H1 (cell line): Measurements from ENCODE around the gene ARHGEF39. TPM values are rescaled to one million over a fixed set of nuclear protein-coding genes. Genes with fewer than 3 reads are reported as not detected.

Experiments
- CTCF ChIA-PET: fragments of 300-600 bp; sonication (Branson Sonifier 250); formaldehyde crosslinking; loops from one replicate; lab custom pipeline; 2021; ENCODE audit not compliant: partially characterized antibody; lab: Charles Lee
- POLR2A ChIA-PET: fragments of 300-600 bp; sonication (Branson Sonifier 250); formaldehyde crosslinking; loops from one replicate; lab custom pipeline; 2021; ENCODE audit warnings: inconsistent platforms; ENCODE audit not compliant: partially characterized antibody; lab: Charles Lee
- DNase-seq, 2 experiments: peaks; one replicate each; pipeline versions ENCODE4 v3.0.0 to v3.0.0-alpha.2; 2010 to 2022; ENCODE audit warnings: low spot score in 2 of 2, low read depth in 1 of 2, mixed read lengths in 1 of 2
- FAIRE-seq: peaks from 2 replicates; lab custom pipeline; 2011; peaks lifted over from hg19 to GRCh38; lab: Jason Lieb, UNC
- H2AFZ ChIP-seq: 2 replicates; pipeline ENCODE4 v1.8.1; 2012; ENCODE audit warnings: low read length, inconsistent platforms
- H2AK5ac ChIP-seq: 2 replicates; pipeline ENCODE4 v1.6.1; 2013; ENCODE audit warnings: low read depth, low read length
- H2BK120ac ChIP-seq: replicated peaks from 2 replicates; pipeline ENCODE3; 2013; ENCODE audit warnings: low read depth, low read length, inconsistent platforms
- H2BK12ac ChIP-seq: 2 replicates; pipeline ENCODE4 v1.6.1; 2013; ENCODE audit warnings: low read depth, low read length
- H2BK15ac ChIP-seq: 2 replicates; pipeline ENCODE4 v1.6.1; 2013; ENCODE audit warnings: low read length
- H2BK20ac ChIP-seq: 2 replicates; pipeline ENCODE4 v1.6.1; 2013; ENCODE audit warnings: low read length
- H2BK5ac ChIP-seq: 2 replicates; pipeline ENCODE4 v1.6.1; 2013; ENCODE audit warnings: low read depth, low read length
- H3K14ac ChIP-seq: 2 replicates; pipeline ENCODE4 v1.6.1; 2013; ENCODE audit warnings: inconsistent platforms; ENCODE audit not compliant: insufficient read length
- H3K18ac ChIP-seq: 2 replicates; pipeline ENCODE4 v1.6.1; 2013; ENCODE audit warnings: low read length; ENCODE audit errors: extremely low read depth
- H3K23ac ChIP-seq: 2 replicates; pipeline ENCODE4 v1.6.1; 2013; ENCODE audit warnings: inconsistent platforms; ENCODE audit not compliant: insufficient read length
- H3K23me2 ChIP-seq: 2 replicates; pipeline ENCODE4 v1.6.1; 2013; ENCODE audit warnings: low read depth, low read length
- H3K27ac ChIP-seq: 2 replicates; pipeline ENCODE4 v1.6.1; 2011; ENCODE audit warnings: low read depth, low read length, inconsistent platforms
- H3K27me3 ChIP-seq, 4 experiments: replicated peaks in 1 of 4; 1 replicate in 1 of 4; 2 replicates in 3 of 4; pipeline versions ENCODE4 v1.6.1 to v1.8.1; 2011 to 2013; ENCODE audit warnings: low read length in 3 of 4, mild to moderate bottlenecking in 3 of 4, inconsistent platforms in 2 of 4, mixed read lengths in 2 of 4, moderate library complexity in 1 of 4; ENCODE audit not compliant: control insufficient read depth in 3 of 4, insufficient read depth in 3 of 4; ENCODE audit errors: extremely low read depth in 1 of 4
- H3K36me3 ChIP-seq, 4 experiments: 2 replicates each; pipeline versions ENCODE4 v1.6.1 to v1.8.1; 2011 to 2013; ENCODE audit warnings: mild to moderate bottlenecking in 4 of 4, low read length in 3 of 4, moderate library complexity in 2 of 4, control low read depth in 1 of 4, inconsistent platforms in 1 of 4; ENCODE audit not compliant: insufficient read depth in 4 of 4, control insufficient read depth in 2 of 4
- H3K4ac ChIP-seq: replicated peaks from 2 replicates; pipeline ENCODE3; 2013; ENCODE audit warnings: low read length, low read depth, mixed read lengths, inconsistent platforms; ENCODE audit not compliant: insufficient read length
- H3K4me1 ChIP-seq, 4 experiments: replicated peaks in 1 of 4; 1 replicate in 1 of 4; 2 replicates in 3 of 4; pipeline versions ENCODE4 v1.6.1 to v1.8.1; 2011 to 2013; ENCODE audit warnings: low read length in 3 of 4, inconsistent platforms in 2 of 4, mixed read lengths in 1 of 4; ENCODE audit not compliant: insufficient read depth in 4 of 4, control insufficient read depth in 3 of 4
- H3K4me2 ChIP-seq, 2 experiments: 2 replicates each; pipeline versions ENCODE4 v1.6.1 to v1.8.1; 2011 to 2013; ENCODE audit warnings: low read depth in 2 of 2, low read length in 2 of 2, control low read depth in 1 of 2, inconsistent platforms in 1 of 2, mild to moderate bottlenecking in 1 of 2; ENCODE audit not compliant: insufficient read depth in 1 of 2
- H3K4me3 ChIP-seq, 4 experiments: fragments of 200-600, 300-600 bp in 1 of 4; sonication (generic), shearing (Covaris generic), sonication (Bioruptor Twin) in 1 of 4; 2 replicates each; pipeline versions ENCODE4 v1.5.1 to v1.8.1; 2011 to 2016; ENCODE audit warnings: low read length in 4 of 4, low read depth in 3 of 4, control low read depth in 2 of 4, inconsistent platforms in 2 of 4, mild to moderate bottlenecking in 2 of 4, mixed read lengths in 1 of 4, moderate library complexity in 1 of 4; ENCODE audit not compliant: insufficient read depth in 2 of 4; ENCODE audit errors: extremely low read depth in 1 of 4
- H3K56ac ChIP-seq: replicated peaks from 2 replicates; pipeline ENCODE3; 2013; ENCODE audit warnings: low read depth, mild to moderate bottlenecking, mixed read lengths, low read length, inconsistent platforms; ENCODE audit not compliant: insufficient read length
- H3K79me1 ChIP-seq: 2 replicates; pipeline ENCODE4 v1.6.1; 2013; ENCODE audit warnings: low read depth, low read length, control low read depth
- H3K79me2 ChIP-seq, 2 experiments: 2 replicates each; pipeline versions ENCODE4 v1.6.1 to v1.8.1; 2012 to 2013; ENCODE audit warnings: low read length in 2 of 2, mild to moderate bottlenecking in 2 of 2, inconsistent platforms in 1 of 2; ENCODE audit not compliant: insufficient read depth in 2 of 2, control insufficient read depth in 1 of 2
- H3K9ac ChIP-seq, 4 experiments: replicated peaks in 1 of 4; 1 replicate in 1 of 4; 2 replicates in 3 of 4; pipeline versions ENCODE4 v1.6.1 to v1.8.1; 2011 to 2013; ENCODE audit warnings: low read depth in 3 of 4, low read length in 3 of 4, control low read depth in 2 of 4, mild to moderate bottlenecking in 2 of 4, moderate library complexity in 2 of 4, inconsistent platforms in 1 of 4; ENCODE audit errors: extremely low read depth in 1 of 4
- H3K9me3 ChIP-seq, 2 experiments: 2 replicates each; pipeline versions ENCODE4 v1.6.1 to v1.8.1; 2012 to 2013; ENCODE audit warnings: mild to moderate bottlenecking in 2 of 2, moderate library complexity in 2 of 2, control low read depth in 1 of 2, inconsistent platforms in 1 of 2, low read depth in 1 of 2, low read length in 1 of 2, mixed read lengths in 1 of 2; ENCODE audit not compliant: insufficient read depth in 2 of 2
- H4K20me1 ChIP-seq, 2 experiments: replicated peaks in 1 of 2; 2 replicates each; pipeline versions ENCODE3 to v1.8.1; 2011 to 2013; ENCODE audit warnings: inconsistent platforms in 2 of 2, low read length in 2 of 2, mild to moderate bottlenecking in 1 of 2; ENCODE audit not compliant: insufficient read depth in 2 of 2, control insufficient read depth in 1 of 2
- H4K5ac ChIP-seq: 2 replicates; pipeline ENCODE4 v1.6.1; 2013; ENCODE audit warnings: low read length, low read depth, mixed read lengths, inconsistent platforms; ENCODE audit not compliant: insufficient read length
- H4K8ac ChIP-seq: 2 replicates; pipeline ENCODE4 v1.8.0; 2013; ENCODE audit warnings: mild to moderate bottlenecking, moderate library complexity, low read length, inconsistent platforms; ENCODE audit not compliant: insufficient read depth; ENCODE audit errors: extremely low read depth
- H4K91ac ChIP-seq: replicated peaks from 2 replicates; pipeline ENCODE3; 2013; ENCODE audit warnings: low read length, mixed read lengths, inconsistent platforms; ENCODE audit not compliant: insufficient read length
- EGR1 ChIP-seq: IDR thresholded peaks from 2 replicates; pipeline ENCODE4 v1.6.1; 2011; ENCODE audit warnings: low read depth, low read length, borderline replicate concordance
- EP300 ChIP-seq, 2 experiments: IDR thresholded peaks; 1 replicate in 1 of 2; 2 replicates in 1 of 2; pipeline ENCODE4 v1.6.1; 2011 to 2012; ENCODE audit warnings: low read depth in 2 of 2, low read length in 2 of 2, mild to moderate bottlenecking in 2 of 2, borderline replicate concordance in 1 of 2, inconsistent platforms in 1 of 2, moderate library complexity in 1 of 2
- FOSL1 ChIP-seq: IDR thresholded peaks from 2 replicates; pipeline ENCODE4 v1.6.1; 2011; ENCODE audit warnings: mild to moderate bottlenecking, low read depth, low read length, moderate library complexity; ENCODE audit not compliant: insufficient read depth
- GTF2F1 ChIP-seq: IDR thresholded peaks from 2 replicates; pipeline ENCODE4 v1.6.1; 2012; ENCODE audit warnings: low read depth, low read length, improper control_type of control experiment, borderline replicate concordance
- JUN ChIP-seq: IDR thresholded peaks from 2 replicates; pipeline ENCODE4 v1.6.1; 2011; ENCODE audit warnings: low read depth, mild to moderate bottlenecking, improper control_type of control experiment, low read length
- SP4 ChIP-seq: IDR thresholded peaks from 2 replicates; pipeline ENCODE4 v1.6.1; 2012; ENCODE audit warnings: low read length, inconsistent platforms
- WGBS, 2 experiments: shearing (Covaris generic) in 1 of 2; methylation state at CpG; one replicate each; pipeline versions ENCODE4 v1.1.6 to v1.1.7; 2013 to 2015; ENCODE audit warnings: low lambda C conversion rate in 2 of 2, mixed read lengths in 2 of 2, inconsistent platforms in 1 of 2, low coverage in 1 of 2, missing lambda C conversion rate in 1 of 2; ENCODE audit not compliant: insufficient replicate concordance in 2 of 2, insufficient coverage in 1 of 2, insufficient read length in 1 of 2; ENCODE audit errors: extremely low coverage in 1 of 2, missing lambda C conversion rate in 1 of 2; 5-methylcytosine and 5-hydroxymethylcytosine counted together
- polyA plus RNA-seq, 7 experiments: library from polyadenylated mRNA; depleted of rRNA in 3 of 7; stranded (reverse) in 5 of 7; unstranded in 2 of 7; fragments of >200 nt in 5 of 7; fragments of 200-250 nt in 2 of 7; gene quantifications; 1 replicate in 5 of 7; 2 replicates in 1 of 7; 4 replicates in 1 of 7; pipeline versions ENCODE4 v1.2.1 to v1.2.3, GENCODE V29; 2011 to 2013; ENCODE audit warnings: missing spikeins in 2 of 7, mixed read lengths in 2 of 7
- total RNA-seq: library from RNA; stranded (reverse); fragmentation: NEBNext Ultra II Directional; extraction: Animal tissue kit (Norgen Biotek cat#: 25700); gene quantifications from 2 replicates; pipeline ENCODE4 v1.2.1, GENCODE V29; 2021

ARHGEF39 gene
- total and polyA plus RNA-seq, 2 of the 8 experiments (the other 6 are each of a cell fraction or from before 2014, with no cell fraction given), result 18.6 to 18.7 TPM

DNA sequence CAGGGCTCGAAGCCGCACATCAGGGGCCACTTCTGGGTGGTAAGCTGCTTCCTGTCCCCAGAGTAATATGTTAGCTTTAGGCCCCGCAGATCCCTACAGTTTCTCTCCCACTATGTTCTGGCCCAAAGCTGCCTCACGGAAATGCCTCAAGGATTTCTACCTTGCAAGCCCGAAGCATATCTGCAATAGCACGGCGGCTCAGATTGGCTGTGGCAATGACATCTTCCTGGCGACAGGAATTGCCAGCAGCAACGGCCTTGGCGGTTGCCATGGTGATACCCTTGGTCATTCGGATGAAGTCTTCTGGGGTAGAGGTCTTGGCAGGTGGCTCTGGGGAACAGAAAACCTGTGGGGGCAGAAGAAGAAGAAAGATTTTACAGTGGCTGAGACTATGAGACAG is 35.0 kb upstream of the ARHGEF39 start:
- Histone ChIP-seq H2BK12ac (no peak overlapping the region), H3K14ac (no peak overlapping the region), H3K4ac (no peak overlapping the region), H3K56ac (no peak overlapping the region), H2BK15ac (no peak overlapping the region), H2BK120ac (no peak overlapping the region), H3K27ac (no peak overlapping the region), H3K79me1 (no peaks in the 10 kb centered on the region), H3K36me3 (peaks cover 42 to 67% (median 65%) of the 10 kb centered on the region in 4 experiments), H3K9me3 (no peaks in the 10 kb centered on the region), H3K79me2 (no peaks in the 10 kb centered on the region), H4K91ac (no peak overlapping the region), H3K4me1 (no peaks in the 10 kb centered on the region), H4K5ac (no peak overlapping the region), H2AFZ (no peak overlapping the region), H3K4me2 (no peak overlapping the region), H3K18ac (no peak overlapping the region), H3K9ac (peak overlapping the region in 1 of 4 experiments; percentile 25; a peak in 1 of 7 replicates), H2BK5ac (no peak overlapping the region), H3K23me2 (no peaks in the 10 kb centered on the region), H2AK5ac (no peak overlapping the region), H2BK20ac (no peak overlapping the region), H3K27me3 (no peaks in the 10 kb centered on the region), H3K23ac (no peak overlapping the region), H3K4me3 (no peak overlapping the region), H4K20me1 (peaks cover 3 to 10% of the 10 kb centered on the region in 2 experiments), H4K8ac (no peak overlapping the region; the same call in 1 of the 2 replicates)
- TF ChIP-seq SP4 (no peak), FOSL1 (no peak), EGR1 (no peak), JUN (no peak), GTF2F1 (no peak), EP300 (IDR thresholded peaks at IDR 0.05; ENCODE audit: borderline replicate concordance in 1 of 2, low read depth in 2 of 2, low read length in 2 of 2) (no peak)
- ChIA-PET POLR2A (interaction anchor here (0.7 to 14.9 kb wide), 4 partner anchors 11 to 28 kb away, joined by 3 to 158 read pairs (median 4); partner anchors contain the start of genes CREB3 and TLN1), CTCF (interaction anchor here (0.6 to 14.1 kb wide), 8 partner anchors 9 to 55 kb away, joined by 3 to 347 read pairs (median 42); partner anchors contain the start of genes ARHGEF39, CA9, CCDC107 and RMRP)
- FAIRE-seq (no peak), DNase-seq (no peak)
- WGBS, 2 experiments, result 90% methylated on average over 11 of the region's 11 CpGs; no CpG with 5 or more reads in 1 of the 2 experiments
